Measurements from ENCODE around the gene IL17RB. TPM values are rescaled to one million over a fixed set of nuclear protein-coding genes. Genes with fewer than 3 reads are reported as not detected.

Gene IL17RB
- total RNA-seq, 1 experiment from 2014 or later: 0.25 TPM

DNA sequence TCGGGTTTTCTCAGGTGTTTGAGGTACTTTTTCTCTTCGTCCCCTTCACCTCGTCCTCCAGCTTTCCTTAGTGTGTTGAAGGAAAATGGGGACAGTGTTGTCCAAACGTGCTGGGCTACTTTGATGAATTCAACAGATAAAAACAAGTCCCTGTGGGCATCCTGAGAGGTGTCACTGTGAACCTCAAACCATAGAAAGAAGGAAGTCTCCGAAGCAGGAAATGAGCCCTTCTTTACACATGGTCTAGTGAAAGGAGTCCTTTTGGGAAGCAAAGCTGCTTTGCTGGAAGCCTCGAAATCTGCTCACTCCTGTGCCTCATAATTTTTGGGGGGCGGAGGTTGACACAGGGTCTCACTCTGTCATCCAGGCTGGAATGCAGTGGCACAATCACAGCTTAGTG is 10.6 kb downstream of the IL17RB start:
- DNase-seq (ENCODE audit: extremely low read depth, low read depth): no peak

DNA sequence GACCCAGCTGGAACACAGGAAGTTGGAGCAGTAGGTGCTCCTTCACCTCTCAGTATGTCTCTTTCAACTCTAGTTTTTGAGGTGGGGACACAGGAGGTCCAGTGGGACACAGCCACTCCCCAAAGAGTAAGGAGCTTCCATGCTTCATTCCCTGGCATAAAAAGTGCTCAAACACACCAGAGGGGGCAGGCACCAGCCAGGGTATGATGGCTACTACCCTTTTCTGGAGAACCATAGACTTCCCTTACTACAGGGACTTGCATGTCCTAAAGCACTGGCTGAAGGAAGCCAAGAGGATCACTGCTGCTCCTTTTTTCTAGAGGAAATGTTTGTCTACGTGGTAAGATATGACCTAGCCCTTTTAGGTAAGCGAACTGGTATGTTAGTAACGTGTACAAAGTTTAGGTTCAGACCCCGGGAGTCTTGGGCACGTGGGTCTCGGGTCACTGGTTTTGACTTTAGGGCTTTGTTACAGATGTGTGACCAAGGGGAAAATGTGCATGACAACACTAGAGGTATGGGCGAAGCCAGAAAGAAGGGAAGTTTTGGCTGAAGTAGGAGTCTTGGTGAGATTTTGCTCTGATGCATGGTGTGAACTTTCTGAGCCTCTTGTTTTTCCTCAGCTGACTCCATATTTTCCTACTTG is 11.9 kb downstream of the IL17RB start:
- no peak for DNase-seq (ENCODE audit: extremely low read depth, low read depth)

- no peak for DNase-seq (ENCODE audit: extremely low read depth, low read depth)
Observed at GRCh38 chr3:53859178-53859577, 12.8 kb downstream of the IL17RB start.

GRCh38 chr3:53860196-53860595 is 13.8 kb downstream of the IL17RB start:
- DNase-seq (ENCODE audit: extremely low read depth, low read depth): no peak

- DNase-seq (ENCODE audit: extremely low read depth, low read depth): no peak
Observed at GRCh38 chr3:53862241-53862640, 15.9 kb downstream of the IL17RB start.

- no peak for DNase-seq (ENCODE audit: extremely low read depth, low read depth)
Observed at GRCh38 chr3:53863145-53863544, 16.8 kb downstream of the IL17RB start.

DNA sequence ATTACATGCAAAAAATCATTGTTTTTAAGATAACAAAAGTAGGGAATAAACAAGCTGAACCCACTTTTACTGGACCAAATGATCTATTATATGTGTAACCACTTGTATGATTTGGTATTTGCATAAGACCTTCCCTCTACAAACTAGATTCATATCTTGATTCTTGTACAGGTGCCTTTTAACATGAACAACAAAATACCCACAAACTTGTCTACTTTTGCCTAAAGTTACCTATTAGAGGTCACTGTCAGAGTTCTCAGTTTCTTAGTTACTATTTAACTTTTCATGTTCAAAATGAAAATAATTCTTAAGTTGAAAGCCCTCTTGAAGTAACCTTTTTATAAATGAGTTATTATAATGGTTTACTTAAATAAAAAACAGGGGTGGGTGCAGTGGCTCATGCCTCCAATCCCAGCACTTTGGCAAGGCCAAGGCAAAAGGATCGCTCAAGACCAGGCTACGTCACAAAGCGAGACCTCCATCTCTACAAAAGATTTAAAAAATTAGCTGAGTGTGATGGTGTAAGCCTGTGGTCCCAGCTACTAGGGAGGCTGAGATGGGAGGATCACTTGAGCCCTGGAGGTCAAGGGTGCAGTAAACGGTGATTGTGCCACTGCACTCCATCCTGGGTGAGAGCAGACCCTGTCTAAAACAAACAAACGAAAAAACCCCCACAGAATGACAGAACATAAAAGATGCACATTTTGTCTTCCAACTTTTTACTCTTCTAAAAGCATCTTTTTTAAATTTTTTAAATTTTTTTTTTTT is 19.5 kb downstream of the IL17RB start:
- DNase-seq (ENCODE audit: extremely low read depth, low read depth): no peak

DNA sequence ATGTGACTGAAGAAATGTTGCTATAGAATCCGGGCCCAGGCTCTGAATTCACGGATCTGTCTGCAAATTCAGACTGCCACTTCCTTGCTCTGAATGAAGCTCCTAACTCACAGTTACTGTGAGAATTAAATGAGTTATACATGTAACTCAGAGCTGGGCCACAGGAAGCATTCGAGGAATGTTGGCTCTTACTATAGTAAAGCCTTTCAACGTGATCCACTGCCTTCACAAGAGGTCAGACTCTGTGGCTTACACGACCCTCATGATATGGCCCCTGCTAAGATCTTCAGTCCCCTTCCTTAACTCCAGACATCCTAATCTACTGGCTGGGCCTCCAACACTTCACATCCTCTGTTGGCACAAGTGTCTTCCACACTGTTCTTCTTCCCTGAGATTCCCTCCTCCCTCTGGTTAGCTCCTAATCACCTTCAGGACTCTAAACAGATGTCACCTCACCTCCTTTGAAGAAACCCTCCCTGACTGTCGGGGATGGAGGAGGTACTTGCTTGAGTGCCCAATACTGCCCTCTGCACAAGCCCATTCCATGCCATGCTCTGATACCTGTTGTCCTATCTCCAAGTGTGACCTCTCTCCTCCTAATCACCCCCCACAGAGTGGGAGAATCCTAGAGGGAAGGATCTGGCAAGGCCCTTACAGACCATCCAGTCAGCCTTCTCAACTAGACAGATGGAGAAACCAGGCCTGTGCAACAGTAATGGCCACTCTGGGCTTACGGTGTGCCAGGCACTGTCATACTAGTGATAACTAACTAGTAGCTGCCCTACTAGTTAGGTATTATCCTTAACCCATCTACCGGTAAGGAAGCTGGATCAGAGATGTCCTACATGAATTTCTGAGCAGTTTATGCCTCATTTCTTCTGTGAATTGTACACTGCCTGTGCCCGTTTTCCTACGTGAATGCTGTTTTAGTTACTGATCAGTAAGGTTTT is 34.3 kb downstream of the IL17RB start:
- no peak for DNase-seq (ENCODE audit: extremely low read depth, low read depth)

GRCh38 chr3:53881691-53882593 is 35.6 kb downstream of the IL17RB start, which contains the start of gene ACTR8:
Gene ACTR8, minus strand, starts transcription at chr3:53882152. Its CDS starts 51 bp downstream, at chr3:53882101.
- peak; percentile 65 for DNase-seq (ENCODE audit: extremely low read depth, low read depth)

- no peak for DNase-seq (ENCODE audit: extremely low read depth, low read depth)
Observed at GRCh38 chr3:53883008-53883407, 36.6 kb downstream of the IL17RB start.

GRCh38 chr3:53884623-53885022 is 38.3 kb downstream of the IL17RB start:
- no peak for DNase-seq (ENCODE audit: extremely low read depth, low read depth)

- DNase-seq (ENCODE audit: extremely low read depth, low read depth): no peak
Observed at GRCh38 chr3:53885239-53885638, 38.9 kb downstream of the IL17RB start.

DNA sequence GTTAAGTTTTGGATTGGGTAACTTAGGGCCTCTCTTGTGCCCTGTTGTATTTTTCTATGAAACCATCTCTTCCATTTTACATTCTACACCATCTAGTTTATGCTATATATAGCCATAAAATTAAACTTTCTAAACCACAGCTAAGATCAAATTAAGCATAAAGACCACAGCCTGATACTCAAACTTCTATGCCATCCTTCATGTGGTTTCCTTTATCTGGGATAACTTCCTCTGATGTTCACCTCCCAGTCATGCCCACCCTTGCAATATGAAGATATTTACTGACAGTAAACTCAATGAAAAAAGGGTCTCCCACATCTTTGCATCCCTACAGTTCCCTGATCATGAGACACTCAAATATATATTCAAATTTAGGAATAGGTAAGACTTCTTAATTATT is 41.1 kb downstream of the IL17RB start:
- DNase-seq (ENCODE audit: extremely low read depth, low read depth): no peak

- DNase-seq (ENCODE audit: extremely low read depth, low read depth): no peak
Observed at GRCh38 chr3:53888232-53888631, 41.9 kb downstream of the IL17RB start.

DNA sequence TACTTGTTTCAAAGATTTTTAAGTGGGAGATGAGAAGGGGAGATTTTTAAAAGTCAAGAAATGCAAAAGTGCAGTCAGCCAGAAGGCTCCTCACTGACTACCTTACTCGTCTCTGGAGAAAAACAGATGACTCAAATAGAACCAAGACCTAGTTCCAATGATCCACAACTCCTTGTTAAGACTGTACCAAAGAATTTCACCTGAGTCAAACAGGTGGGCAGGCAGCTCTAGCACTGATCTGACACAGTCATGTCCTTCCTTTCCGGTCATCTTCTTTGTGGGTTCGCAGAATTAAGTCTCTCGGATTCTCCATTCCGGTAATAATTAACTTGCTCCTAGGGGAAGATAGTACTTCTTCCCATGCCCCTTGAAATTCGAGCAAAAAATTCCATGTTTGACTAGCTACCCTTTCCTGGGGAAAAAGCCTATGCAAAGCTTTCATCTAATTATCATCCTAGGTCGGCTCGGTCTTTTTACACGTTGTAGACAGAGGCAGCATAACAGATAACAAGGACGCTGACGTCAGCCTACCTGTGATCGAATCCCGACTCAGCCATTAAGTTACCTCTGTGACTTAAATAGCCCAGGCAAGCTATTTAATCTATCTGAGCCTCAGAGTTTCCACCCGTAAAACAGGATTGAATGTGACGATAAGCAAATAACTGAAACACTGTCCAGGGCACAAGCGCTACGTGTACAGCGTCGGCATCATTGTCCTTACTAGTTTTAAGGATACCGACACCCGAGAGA is 44.5 kb downstream of the IL17RB start:
- no peak for DNase-seq (ENCODE audit: extremely low read depth, low read depth)

DNA sequence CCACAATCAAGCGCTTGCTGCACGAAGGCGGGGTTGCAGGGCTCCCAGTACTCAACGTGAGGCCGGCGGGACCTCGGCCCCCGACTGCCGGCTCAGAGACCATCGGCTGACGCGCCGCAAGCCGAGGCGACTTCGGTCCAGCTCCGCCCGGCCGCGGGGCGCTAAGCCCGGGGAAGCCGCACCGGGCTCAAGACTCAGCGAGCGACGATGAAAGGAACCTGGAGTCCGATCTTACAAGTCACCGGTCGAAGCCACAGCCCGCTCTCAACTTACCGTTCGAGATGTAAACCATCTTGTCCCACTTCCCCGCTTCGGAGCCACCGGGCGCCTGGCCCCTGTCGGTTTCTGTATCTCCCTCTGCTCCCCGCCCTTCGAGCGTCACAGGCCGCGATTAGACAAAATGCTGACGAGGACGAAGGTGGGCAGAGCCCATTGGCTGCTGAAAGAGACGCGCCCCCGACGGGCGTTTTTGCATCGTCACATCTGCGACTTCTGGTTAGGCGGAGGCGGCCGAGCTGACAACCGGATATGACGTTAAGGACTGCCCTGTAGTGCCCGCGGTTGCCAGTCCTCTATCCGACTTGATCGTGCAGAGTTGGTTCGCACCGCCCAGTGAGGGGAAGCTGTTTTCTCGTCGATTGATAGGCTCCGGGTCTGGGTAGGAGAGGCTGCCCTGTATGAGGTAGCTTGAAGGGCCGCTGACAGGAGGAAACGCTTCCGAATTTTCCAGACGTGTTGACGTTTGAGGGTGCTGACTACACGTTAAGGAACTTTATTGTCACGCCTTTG is 45.3 kb downstream of the IL17RB start, which contains the start of gene SELENOK:
SELENOK (minus strand) TSS at position 363 of the 789 bp plus-strand sequence.
- peak; percentile 97 for DNase-seq (ENCODE audit: extremely low read depth, low read depth)

GRCh38 chr3:53892286-53892637 is 45.9 kb downstream of the IL17RB start:
- DNase-seq (ENCODE audit: extremely low read depth, low read depth): no peak

GRCh38 chr3:53899750-53900149 is 53.4 kb downstream of the IL17RB start:
- DNase-seq (ENCODE audit: extremely low read depth, low read depth): no peak

Measured in NCI-H460 (cell line).